GM19452 (cell line): ENCODE data around the gene B4GALT7.
"Not testable (repeated sequence)": the region's sequence is repeated elsewhere in the genome, so short reads cannot be mapped to it uniquely, and the experiment has no call there.

Source experiments
- ATAC-seq: cut with Tn5 transposase; IDR thresholded peaks from one replicate; pipeline ENCODE4 v1.9.1; 2021; ENCODE audit not compliant: unreplicated experiment

The B4GALT7 gene

GRCh38 chr5:177608243-177609075 lies 8.5 kb downstream of the B4GALT7 start:
- no peak for ATAC-seq

- ATAC-seq = no peak
These were observed 9.4 kb downstream of the B4GALT7 start for GRCh38 chr5:177609076-177610059.

GRCh38 chr5:177610131-177610769 lies 10.3 kb downstream of the B4GALT7 start:
- ATAC-seq = no peak

GRCh38 chr5:177610770-177611445 lies 11.0 kb downstream of the B4GALT7 start:
- ATAC-seq = no peak

GRCh38 chr5:177611446-177612214 lies 11.7 kb downstream of the B4GALT7 start:
- ATAC-seq = no peak

GRCh38 chr5:177612215-177612673 lies 12.3 kb downstream of the B4GALT7 start:
- no peak for ATAC-seq

GRCh38 chr5:177620560-177620959 lies 20.6 kb downstream of the B4GALT7 start:
- no peak for ATAC-seq

GRCh38 chr5:177624172-177624571 lies 24.2 kb downstream of the B4GALT7 start:
- ATAC-seq = not testable (repeated sequence)

GRCh38 chr5:177630186-177630585 lies 30.3 kb downstream of the B4GALT7 start:
- not testable (repeated sequence) for ATAC-seq

- ATAC-seq = not testable (repeated sequence)
These were observed 35.0 kb downstream of the B4GALT7 start for GRCh38 chr5:177634912-177635311.

- not testable (repeated sequence) for ATAC-seq
These were observed 45.5 kb downstream of the B4GALT7 start for GRCh38 chr5:177645462-177645861.

GRCh38 chr5:177651235-177651634 lies 51.3 kb downstream of the B4GALT7 start:
- ATAC-seq = not testable (repeated sequence)

- not testable (repeated sequence) for ATAC-seq
These were observed 57.9 kb downstream of the B4GALT7 start for GRCh38 chr5:177657846-177658245.

GRCh38 chr5:177658542-177658941 lies 58.6 kb downstream of the B4GALT7 start:
- not testable (repeated sequence) for ATAC-seq
